Measurements from ENCODE around the gene MYO18B. TPM values are rescaled to one million over a fixed set of nuclear protein-coding genes. Genes with fewer than 3 reads are reported as not detected.

Gene MYO18B
- total RNA-seq, 1 donor from 2014 or later = 0.07 TPM

- Mint-ChIP-seq H3K27ac (ENCODE audit: unreplicated experiment) (no peak overlapping the region), H3K36me3 (ENCODE audit: low read depth, unreplicated experiment) (no peaks in the 10 kb centered on the region), H3K27me3 (ENCODE audit: low read depth, unreplicated experiment) (peaks cover 10% of the 10 kb centered on the region), H3K9me3 (ENCODE audit: unreplicated experiment) (no peaks in the 10 kb centered on the region), H3K4me3 (ENCODE audit: unreplicated experiment) (no peak overlapping the region), H3K4me1 (ENCODE audit: low read depth, unreplicated experiment) (peaks cover 3% of the 10 kb centered on the region)
- H3K79me2 ChIP-seq (ENCODE audit: insufficient read depth, low read length) = no peaks in the 10 kb centered on the region
- H3K9me3 ChIP-seq (ENCODE audit: insufficient read depth, low read depth, low read length) = no peaks in the 10 kb centered on the region
- H3K27me3 ChIP-seq (ENCODE audit: insufficient read depth, low read length) = no peaks in the 10 kb centered on the region
- no peak overlapping the region for H3K9ac ChIP-seq (ENCODE audit: low read length)
- H2AFZ ChIP-seq (ENCODE audit: low read depth, low read length) = no peak overlapping the region
- FAIRE-seq = no peak
- no peaks in the 10 kb centered on the region for H3K36me3 ChIP-seq (ENCODE audit: insufficient read depth, low read length)
- H3K27ac ChIP-seq (ENCODE audit: low read depth, low read length) = no peak overlapping the region
- TF ChIP-seq EZH2 (IDR thresholded peaks at IDR 0.05; ENCODE audit: insufficient read depth, low read length) (no peak), CTCF (IDR thresholded peaks at IDR 0.05; ENCODE audit: insufficient read depth, low read depth, low read length) (no peak)
- H3K4me1 ChIP-seq (ENCODE audit: insufficient read depth, low read length) = no peaks in the 10 kb centered on the region
- H3K4me2 ChIP-seq (ENCODE audit: low read length) = no peak overlapping the region
- DNase-seq (ENCODE audit: low read depth) = no peak
- H3K4me3 ChIP-seq (ENCODE audit: insufficient read depth, low read depth, low read length) = no peak overlapping the region
- H4K20me1 ChIP-seq (ENCODE audit: insufficient read depth, low read length) = no peaks in the 10 kb centered on the region
Observed at GRCh38 chr22:25935266-25936058, 193.5 kb downstream of the MYO18B start.

- H3K9me3 ChIP-seq (ENCODE audit: insufficient read depth, low read depth, low read length) = no peaks in the 10 kb centered on the region
- no peak for DNase-seq (ENCODE audit: low read depth)
- Mint-ChIP-seq H3K27me3 (ENCODE audit: low read depth, unreplicated experiment) (peaks cover 18% of the 10 kb centered on the region), H3K4me1 (ENCODE audit: low read depth, unreplicated experiment) (peaks cover 3% of the 10 kb centered on the region), H3K36me3 (ENCODE audit: low read depth, unreplicated experiment) (no peaks in the 10 kb centered on the region), H3K9me3 (ENCODE audit: unreplicated experiment) (no peaks in the 10 kb centered on the region), H3K27ac (ENCODE audit: unreplicated experiment) (no peak overlapping the region), H3K4me3 (ENCODE audit: unreplicated experiment) (no peak overlapping the region)
- H3K4me3 ChIP-seq (ENCODE audit: insufficient read depth, low read depth, low read length) = no peak overlapping the region
- no peaks in the 10 kb centered on the region for H3K79me2 ChIP-seq (ENCODE audit: insufficient read depth, low read length)
- no peak overlapping the region for H3K27ac ChIP-seq (ENCODE audit: low read depth, low read length)
- no peaks in the 10 kb centered on the region for H3K36me3 ChIP-seq (ENCODE audit: insufficient read depth, low read length)
- TF ChIP-seq CTCF (IDR thresholded peaks at IDR 0.05; ENCODE audit: insufficient read depth, low read depth, low read length) (no peak), EZH2 (IDR thresholded peaks at IDR 0.05; ENCODE audit: insufficient read depth, low read length) (no peak)
- H4K20me1 ChIP-seq (ENCODE audit: insufficient read depth, low read length) = no peaks in the 10 kb centered on the region
- FAIRE-seq = no peak
- H3K4me2 ChIP-seq (ENCODE audit: low read length) = no peak overlapping the region
- H3K4me1 ChIP-seq (ENCODE audit: insufficient read depth, low read length) = no peaks in the 10 kb centered on the region
- no peaks in the 10 kb centered on the region for H3K27me3 ChIP-seq (ENCODE audit: insufficient read depth, low read length)
- H3K9ac ChIP-seq (ENCODE audit: low read length) = no peak overlapping the region
- H2AFZ ChIP-seq (ENCODE audit: low read depth, low read length) = no peak overlapping the region
Observed at GRCh38 chr22:25938151-25938550, 196.2 kb downstream of the MYO18B start.

GRCh38 chr22:25939384-25939783 lies 197.4 kb downstream of the MYO18B start:
- H3K9me3 ChIP-seq (ENCODE audit: insufficient read depth, low read depth, low read length) = no peaks in the 10 kb centered on the region
- no peaks in the 10 kb centered on the region for H3K36me3 Mint-ChIP-seq (ENCODE audit: low read depth, unreplicated experiment)
- peaks cover 3% of the 10 kb centered on the region for H3K4me1 Mint-ChIP-seq (ENCODE audit: low read depth, unreplicated experiment)
- no peaks in the 10 kb centered on the region for H3K36me3 ChIP-seq (ENCODE audit: insufficient read depth, low read length)
- no peaks in the 10 kb centered on the region for H3K4me1 ChIP-seq (ENCODE audit: insufficient read depth, low read length)
- TF ChIP-seq CTCF (IDR thresholded peaks at IDR 0.05; ENCODE audit: insufficient read depth, low read depth, low read length) = no peak
- TF ChIP-seq EZH2 (IDR thresholded peaks at IDR 0.05; ENCODE audit: insufficient read depth, low read length) = no peak
- no peak for DNase-seq (ENCODE audit: low read depth)
- no peaks in the 10 kb centered on the region for H3K79me2 ChIP-seq (ENCODE audit: insufficient read depth, low read length)
- H3K27me3 ChIP-seq (ENCODE audit: insufficient read depth, low read length) = no peaks in the 10 kb centered on the region
- H3K27ac Mint-ChIP-seq (ENCODE audit: unreplicated experiment) = no peak overlapping the region
- FAIRE-seq = no peak
- no peak overlapping the region for H2AFZ ChIP-seq (ENCODE audit: low read depth, low read length)
- no peaks in the 10 kb centered on the region for H4K20me1 ChIP-seq (ENCODE audit: insufficient read depth, low read length)
- no peak overlapping the region for H3K9ac ChIP-seq (ENCODE audit: low read length)
- H3K27me3 Mint-ChIP-seq (ENCODE audit: low read depth, unreplicated experiment) = peaks cover 20% of the 10 kb centered on the region
- no peak overlapping the region for H3K4me3 Mint-ChIP-seq (ENCODE audit: unreplicated experiment)
- H3K9me3 Mint-ChIP-seq (ENCODE audit: unreplicated experiment) = no peaks in the 10 kb centered on the region
- no peak overlapping the region for H3K4me3 ChIP-seq (ENCODE audit: insufficient read depth, low read depth, low read length)
- no peak overlapping the region for H3K4me2 ChIP-seq (ENCODE audit: low read length)
- H3K27ac ChIP-seq (ENCODE audit: low read depth, low read length) = no peak overlapping the region

Measured in astrocyte (in vitro differentiated cells and primary cell).